WERI-Rb-1 (cell line): Measurements from ENCODE around the gene KMT5C.
A peak's percentile ranks its signal among the peaks of the same experiment; 100 is the strongest.

Experiments used
- DNase-seq: peaks from one replicate; pipeline ENCODE4 v3.0.0-alpha.2; 2020
- H3K27ac ChIP-seq: fragments of 250-450 bp; sonication (Bioruptor Pico); 2 replicates; pipeline ENCODE4 v1.5.1; 2020; ENCODE audit warnings: mild to moderate bottlenecking, moderate library complexity
- H3K27me3 ChIP-seq: fragments of 250-450 bp; sonication (Bioruptor Pico); 2 replicates; pipeline ENCODE4 v1.5.1; 2021; ENCODE audit warnings: mild to moderate bottlenecking, low read depth, moderate library complexity; ENCODE audit not compliant: insufficient read depth, severe bottlenecking
- H3K36me3 ChIP-seq: fragments of 250-450 bp; sonication (Bioruptor Pico); 2 replicates; pipeline ENCODE4 v1.5.1; 2020; ENCODE audit warnings: mild to moderate bottlenecking, moderate library complexity
- H3K4me3 ChIP-seq: 2 replicates; pipeline ENCODE4 v1.5.1; 2011; ENCODE audit warnings: low read depth, mild to moderate bottlenecking, control low read depth, low read length
- H3K9me3 ChIP-seq: fragments of 250-450 bp; sonication (Bioruptor Pico); 2 replicates; pipeline ENCODE4 v1.5.1; 2021; ENCODE audit warnings: mild to moderate bottlenecking, moderate library complexity; ENCODE audit not compliant: severe bottlenecking
- CTCF ChIP-seq: IDR thresholded peaks from 2 replicates; pipeline ENCODE4 v1.5.1; 2011; ENCODE audit warnings: low read depth, mild to moderate bottlenecking, control low read depth, inconsistent platforms, low read length

Gene KMT5C

DNA sequence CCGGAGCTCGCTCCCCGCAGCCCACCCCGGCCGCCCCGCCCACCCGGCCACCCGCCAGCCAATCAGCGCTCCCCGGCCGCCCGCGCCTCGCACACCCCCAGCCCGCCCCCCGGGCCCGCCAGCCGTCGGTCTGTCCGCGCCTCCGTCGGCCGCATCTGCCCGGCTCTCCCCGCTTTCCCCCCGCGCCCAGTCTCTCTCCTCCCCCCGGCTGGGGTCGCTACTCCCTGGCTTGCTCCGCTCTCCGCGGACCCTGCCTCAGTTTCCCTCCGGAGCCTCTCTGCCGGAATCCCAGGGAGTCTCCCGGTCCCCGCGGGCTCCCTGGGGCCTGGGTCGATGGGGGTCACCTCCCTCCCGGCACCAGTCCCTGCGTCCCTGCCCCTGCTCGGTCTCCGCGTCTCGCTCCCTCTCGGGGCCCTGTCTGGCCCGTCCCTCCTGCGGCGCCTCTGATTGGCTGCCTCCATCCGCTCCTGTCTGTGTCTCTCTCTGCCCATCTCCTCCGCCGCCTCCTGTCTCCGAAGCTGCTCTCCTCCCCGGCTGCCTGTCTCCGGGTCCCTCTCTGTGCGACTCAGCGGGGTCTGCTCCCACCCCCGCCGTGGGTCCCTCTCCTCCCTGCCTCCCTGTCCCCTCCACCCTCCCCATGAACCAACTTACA lies 30.1 kb downstream of the KMT5C start:
- Histone ChIP-seq H3K4me3 (peak overlapping the region; percentile 63), H3K27ac (no peak overlapping the region)
- peak; percentile 83 for DNase-seq

DNA sequence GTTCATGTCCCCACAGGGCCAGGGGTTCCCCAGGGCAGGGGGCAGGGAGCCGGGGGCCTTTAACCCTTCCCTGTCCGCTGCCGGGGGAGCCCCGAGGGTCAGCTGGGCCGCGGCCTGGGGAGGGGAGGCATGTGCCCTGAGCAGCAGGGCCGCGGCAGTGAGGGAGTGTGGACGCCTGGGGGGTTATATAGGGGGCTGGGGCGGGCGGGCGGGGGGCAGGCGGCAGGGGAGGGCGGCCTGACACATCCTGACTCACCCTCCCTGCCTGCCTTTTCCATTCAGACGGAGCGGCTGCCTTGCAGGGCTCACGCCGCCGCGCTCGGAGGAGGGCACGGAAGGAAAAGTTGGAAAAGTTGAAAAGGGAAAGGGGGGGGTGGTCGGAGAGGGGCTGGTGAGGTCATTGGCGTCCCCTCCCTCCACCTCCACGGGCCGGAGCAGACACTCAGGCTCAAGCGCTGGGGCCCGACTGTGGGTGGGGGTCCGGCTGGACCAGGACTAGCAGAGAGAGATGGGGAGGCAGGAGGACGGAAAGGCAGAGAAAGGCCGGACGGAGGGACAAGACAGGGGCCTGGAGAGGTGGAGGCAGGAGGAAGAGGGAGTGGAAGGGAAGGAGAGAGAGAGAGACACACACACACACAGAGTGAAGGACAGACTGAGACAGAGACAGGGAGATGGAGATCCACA lies 30.8 kb downstream of the KMT5C start, which contains the start of gene IL11:
Gene IL11, minus strand, starts transcription at position 159 of the 684 bp plus-strand sequence. Its CDS starts 153 bp downstream, at position 6.
- Histone ChIP-seq H3K27me3 (no peaks in the 10 kb centered on the region), H3K27ac (no peak within 1 kb of the TSS), H3K9me3 (no peaks in the 10 kb centered on the region), H3K36me3 (no peaks in the 10 kb centered on the region), H3K4me3 (peak within 1 kb of the TSS; percentile 63)
- TF ChIP-seq CTCF, result no peak
- DNase-seq, result no peak

More for the DNA sequence above, 30.1 kb downstream of the KMT5C start:
- Histone ChIP-seq H3K9me3 (no peaks in the 10 kb centered on the region), H3K27me3 (no peaks in the 10 kb centered on the region), H3K36me3 (no peaks in the 10 kb centered on the region)
- TF ChIP-seq CTCF, result no peak

DNA sequence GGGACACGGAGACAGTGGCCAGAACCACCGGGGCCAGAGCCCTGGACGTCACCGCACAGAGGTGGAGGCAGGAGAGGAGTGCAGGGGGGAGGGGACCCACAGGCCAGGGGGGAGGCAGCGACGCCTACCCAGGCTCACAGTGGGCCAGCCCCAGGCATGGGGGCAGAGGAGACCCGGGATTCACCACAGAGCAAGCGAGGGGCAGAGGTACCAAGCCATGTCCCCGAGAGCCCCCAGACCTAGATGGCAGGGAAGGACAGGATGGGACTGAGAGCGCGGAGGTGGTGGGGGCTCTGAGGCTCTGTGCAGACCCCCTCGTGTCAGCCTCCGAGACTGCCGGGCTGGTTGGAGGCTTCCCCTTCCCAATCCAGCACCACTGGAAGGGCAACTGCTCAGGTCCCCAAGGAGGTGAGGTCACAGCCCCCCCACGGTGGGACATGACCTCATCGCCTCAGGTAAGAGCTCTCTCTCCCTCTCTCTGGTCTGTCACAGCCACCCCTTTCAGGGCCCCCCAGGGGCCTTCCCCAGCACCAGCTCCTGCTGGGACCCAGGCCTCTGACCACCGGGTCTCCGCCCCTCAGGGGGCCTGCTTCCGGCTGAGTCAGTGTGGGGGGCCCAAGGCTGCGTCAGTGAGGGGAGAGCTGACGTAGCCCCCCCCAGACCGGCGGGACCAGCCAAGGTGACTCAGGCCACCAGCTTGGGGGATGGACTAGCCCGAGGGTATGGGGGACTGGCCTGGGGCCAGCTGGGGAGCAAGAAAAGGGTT lies 32.8 kb downstream of the KMT5C start:
- H3K27me3 ChIP-seq, result no peaks in the 10 kb centered on the region
- no peaks in the 10 kb centered on the region for H3K36me3 ChIP-seq
- no peak for DNase-seq
- TF ChIP-seq CTCF, result no peak
- no peak overlapping the region for H3K4me3 ChIP-seq
- H3K9me3 ChIP-seq, result no peaks in the 10 kb centered on the region
- H3K27ac ChIP-seq, result no peak overlapping the region

DNA sequence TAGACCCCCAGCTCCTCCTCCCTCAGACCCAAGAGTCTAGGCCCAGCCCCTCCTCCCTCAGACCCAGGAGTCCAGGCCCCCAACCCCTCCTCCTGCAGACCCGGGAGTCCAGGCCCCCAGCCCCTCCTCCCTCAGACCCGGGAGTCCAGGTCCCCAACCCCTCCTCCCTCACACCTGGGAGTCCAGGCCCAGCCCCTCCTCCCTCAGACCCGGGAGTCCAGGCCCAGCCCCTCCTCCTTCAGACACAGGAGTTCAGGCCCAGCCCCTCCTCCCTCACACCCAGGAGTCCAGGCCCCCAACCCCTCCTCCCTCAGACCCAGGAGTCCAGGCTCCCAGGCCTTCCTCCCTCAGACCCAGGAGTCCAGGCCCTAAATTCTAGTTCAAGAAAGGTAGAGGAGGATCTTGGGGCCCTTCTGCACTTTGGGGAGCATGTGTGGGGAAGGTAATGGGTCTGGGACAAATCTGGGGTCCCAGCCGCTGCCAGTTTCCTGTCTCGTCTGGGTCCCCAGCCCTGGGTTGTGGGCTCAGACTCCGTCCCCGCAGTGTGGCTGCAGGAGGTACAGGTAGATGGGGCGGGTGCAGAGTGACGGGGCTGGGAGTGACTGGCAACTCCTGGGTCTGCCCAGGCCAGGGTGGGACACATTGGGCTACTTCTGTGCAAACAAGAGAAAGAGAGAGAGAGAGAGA lies 33.8 kb downstream of the KMT5C start:
- Histone ChIP-seq H3K36me3 (no peaks in the 10 kb centered on the region), H3K27ac (no peak overlapping the region), H3K4me3 (no peak overlapping the region), H3K9me3 (no peaks in the 10 kb centered on the region), H3K27me3 (no peaks in the 10 kb centered on the region)
- DNase-seq, result no peak
- no peak for TF ChIP-seq CTCF

DNA sequence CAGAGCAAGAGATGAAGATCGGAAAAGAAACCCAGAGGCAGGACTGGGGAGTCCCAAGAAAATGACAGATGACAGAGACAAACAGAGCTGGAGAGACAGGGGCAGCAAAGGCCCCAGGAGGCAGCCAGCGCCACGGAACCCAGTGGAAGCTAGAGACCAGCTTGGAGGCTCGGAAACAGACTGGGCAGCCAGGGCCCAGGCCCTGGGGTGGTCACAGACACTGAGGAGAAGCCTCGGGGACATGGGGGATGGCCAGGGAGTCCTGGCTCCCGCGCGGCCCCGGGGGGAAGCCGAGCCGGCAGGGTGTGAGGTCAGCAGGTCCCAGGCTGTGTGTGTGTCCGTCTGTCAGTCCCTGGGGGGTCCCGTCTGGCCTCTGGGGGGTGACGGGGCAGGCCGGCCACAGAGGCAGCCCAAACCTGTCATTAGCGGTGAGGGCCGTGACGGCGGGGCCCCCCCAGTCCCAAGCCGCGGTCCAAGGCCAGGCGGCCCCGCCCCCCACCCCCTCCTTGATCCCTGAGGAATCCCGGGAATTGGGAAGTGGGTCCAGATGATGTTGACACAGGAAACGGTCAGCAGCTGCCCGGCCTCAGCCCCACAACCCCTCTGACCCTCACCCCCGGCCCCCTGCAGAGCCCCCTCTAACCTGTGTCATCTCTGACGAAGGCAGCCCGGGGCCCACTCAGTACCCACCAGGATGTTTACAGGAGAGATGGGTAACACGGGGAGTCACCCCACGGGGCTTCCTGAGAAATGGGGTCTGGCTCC lies 34.5 kb downstream of the KMT5C start:
- Histone ChIP-seq H3K36me3 (no peaks in the 10 kb centered on the region), H3K27ac (no peak overlapping the region), H3K9me3 (no peaks in the 10 kb centered on the region), H3K4me3 (no peak overlapping the region), H3K27me3 (no peaks in the 10 kb centered on the region)
- DNase-seq, result no peak
- no peak for TF ChIP-seq CTCF
